Activated T-cell treated with anti-CD3 and anti-CD28 coated beads, Interleukin-2, amount 50 U/mL, for 4 hours (primary cell): ENCODE results near the gene MGME1. TPM values are rescaled to one million over a fixed set of nuclear protein-coding genes. Genes with fewer than 3 reads are reported as not detected.

Experiments
- ATAC-seq, 2 donors: fragments of 200-7000 bp; cut with Tn5 transposase; one replicate each; pipeline ENCODE4 v1.10.0; 2021
- DNase-seq: peaks from one replicate; pipeline ENCODE4 v3.0.0-alpha.2; 2020
- H3K27me3 Mint-ChIP-seq: one replicate; pipeline ENCODE4 v1.8.0; 2021; ENCODE audit warnings: low read depth, mixed read lengths
- H3K36me3 Mint-ChIP-seq: one replicate; pipeline ENCODE4 v1.8.0; 2022; ENCODE audit warnings: mixed read lengths; ENCODE audit not compliant: insufficient read depth
- H3K4me1 Mint-ChIP-seq: one replicate; pipeline ENCODE4 v1.8.0; 2021; ENCODE audit warnings: low read depth, mixed read lengths
- H3K4me3 Mint-ChIP-seq: one replicate; pipeline ENCODE4 v1.8.0; 2021; ENCODE audit warnings: mild to moderate bottlenecking, moderate library complexity, mixed read lengths
- H3K9me3 Mint-ChIP-seq: one replicate; pipeline ENCODE4 v1.8.0; 2021; ENCODE audit warnings: mixed read lengths
- total RNA-seq, 3 donors: library from RNA; stranded (reverse); gene quantifications; one replicate each; pipeline ENCODE4 v1.2.1, GENCODE V29; 2021

Gene MGME1
- total RNA-seq, 3 donors from 2014 or later = 14.4 to 16.6 (median 16.2) TPM

DNA sequence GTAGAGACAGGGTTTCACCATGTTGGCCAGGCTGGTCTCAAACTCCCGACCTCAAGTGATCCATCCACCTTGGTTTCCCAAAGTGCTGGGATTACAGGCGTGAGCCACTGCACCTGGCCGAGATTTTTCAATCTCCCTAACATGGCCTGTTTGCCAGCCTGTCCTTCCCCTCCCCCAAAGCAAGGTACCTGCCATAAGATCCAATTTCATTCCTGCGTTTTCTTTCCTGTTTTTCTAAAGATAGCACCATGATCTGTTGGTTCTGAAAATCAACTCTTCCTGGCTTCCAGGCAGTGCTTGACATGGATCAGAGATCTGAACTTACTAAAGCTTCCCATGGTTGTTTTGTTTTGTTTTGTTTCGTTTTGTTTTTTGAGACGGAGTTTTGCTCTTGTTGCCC, 7.5 kb downstream of the MGME1 start:
- Mint-ChIP-seq H3K4me3 (no peak overlapping the region), H3K4me1 (peaks cover 30% of the 10 kb centered on the region), H3K27me3 (no peaks in the 10 kb centered on the region), H3K36me3 (peaks cover 13% of the 10 kb centered on the region), H3K9me3 (no peaks in the 10 kb centered on the region)
- ATAC-seq (no peak), DNase-seq (no peak)

- ATAC-seq (no peak), DNase-seq (no peak)
- Mint-ChIP-seq H3K27me3 (no peaks in the 10 kb centered on the region), H3K4me3 (no peak overlapping the region), H3K9me3 (no peaks in the 10 kb centered on the region), H3K4me1 (peaks cover 13% of the 10 kb centered on the region), H3K36me3 (peaks cover 15% of the 10 kb centered on the region)
Measured at GRCh38 chr20:17985388-17986018, 16.7 kb downstream of the MGME1 start.

GRCh38 chr20:17987988-17988387, 19.2 kb downstream of the MGME1 start:
- Mint-ChIP-seq H3K4me3 (no peak overlapping the region), H3K9me3 (no peaks in the 10 kb centered on the region), H3K36me3 (peaks cover 14% of the 10 kb centered on the region), H3K4me1 (peaks cover 24% of the 10 kb centered on the region), H3K27me3 (no peaks in the 10 kb centered on the region)
- ATAC-seq (no peak), DNase-seq (no peak)

DNA sequence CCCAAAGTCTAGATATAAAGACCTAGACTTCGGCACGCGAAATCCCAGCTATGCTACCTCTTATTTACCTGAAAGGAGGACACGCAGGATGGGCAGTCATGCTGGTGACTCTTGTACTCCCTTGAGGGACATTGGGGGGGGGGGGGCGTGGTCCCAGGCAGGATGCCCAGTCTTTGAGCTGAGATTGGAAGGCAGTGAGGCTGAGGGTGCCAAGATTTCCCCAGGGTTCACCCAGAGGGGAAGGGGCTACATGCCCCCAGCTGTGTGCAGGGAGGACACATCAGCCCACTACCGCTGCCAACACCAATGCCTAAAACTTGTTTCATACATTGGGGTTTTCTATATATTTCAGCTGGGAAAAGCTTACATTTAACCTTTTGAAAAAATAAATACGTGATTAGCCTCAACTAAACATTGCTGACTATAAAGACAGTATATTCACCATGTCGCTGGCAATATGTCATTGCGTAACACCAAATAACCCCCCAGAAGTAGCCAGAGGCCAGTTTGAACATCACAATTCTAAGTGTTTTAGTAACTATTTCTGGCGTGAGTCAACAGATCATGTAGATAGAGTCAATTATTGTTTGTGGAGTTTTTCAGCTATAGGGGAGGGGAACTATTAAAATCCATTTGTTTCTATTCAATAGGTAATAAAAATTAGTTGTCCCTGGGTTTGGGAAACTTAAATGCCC, 21.6 kb downstream of the MGME1 start:
- no peak for ATAC-seq
- Mint-ChIP-seq H3K36me3 (peaks cover 14% of the 10 kb centered on the region), H3K27me3 (no peaks in the 10 kb centered on the region), H3K4me3 (no peak overlapping the region), H3K9me3 (no peaks in the 10 kb centered on the region), H3K4me1 (peaks cover 28% of the 10 kb centered on the region)
- DNase-seq = no peak

DNA sequence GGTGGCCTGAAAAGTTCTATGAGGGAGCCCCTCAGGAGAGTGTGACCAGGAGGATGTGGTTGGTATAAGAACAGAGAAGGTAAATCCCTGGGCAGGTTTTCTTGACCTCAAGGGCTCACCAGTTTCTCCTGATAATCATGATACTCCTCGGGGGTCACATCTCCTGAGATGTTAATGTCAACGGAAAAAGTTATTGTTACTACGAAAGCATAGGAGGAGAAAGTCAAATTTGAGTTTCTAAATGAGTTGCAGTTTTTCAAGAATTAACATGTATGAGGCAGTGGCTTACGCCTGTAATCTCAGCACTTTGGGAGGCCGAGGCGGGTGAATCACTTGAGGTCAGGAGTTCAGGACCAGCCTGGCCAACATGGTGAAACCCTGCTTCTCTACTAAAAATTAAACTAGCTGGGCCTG, 23.4 kb downstream of the MGME1 start:
- Mint-ChIP-seq H3K36me3 (peaks cover 14% of the 10 kb centered on the region), H3K9me3 (no peaks in the 10 kb centered on the region), H3K4me3 (peak overlapping the region; percentile 33), H3K4me1 (peaks cover 35% of the 10 kb centered on the region), H3K27me3 (no peaks in the 10 kb centered on the region)
- ATAC-seq (peak; percentile 72 to 80), DNase-seq (no peak)

DNA sequence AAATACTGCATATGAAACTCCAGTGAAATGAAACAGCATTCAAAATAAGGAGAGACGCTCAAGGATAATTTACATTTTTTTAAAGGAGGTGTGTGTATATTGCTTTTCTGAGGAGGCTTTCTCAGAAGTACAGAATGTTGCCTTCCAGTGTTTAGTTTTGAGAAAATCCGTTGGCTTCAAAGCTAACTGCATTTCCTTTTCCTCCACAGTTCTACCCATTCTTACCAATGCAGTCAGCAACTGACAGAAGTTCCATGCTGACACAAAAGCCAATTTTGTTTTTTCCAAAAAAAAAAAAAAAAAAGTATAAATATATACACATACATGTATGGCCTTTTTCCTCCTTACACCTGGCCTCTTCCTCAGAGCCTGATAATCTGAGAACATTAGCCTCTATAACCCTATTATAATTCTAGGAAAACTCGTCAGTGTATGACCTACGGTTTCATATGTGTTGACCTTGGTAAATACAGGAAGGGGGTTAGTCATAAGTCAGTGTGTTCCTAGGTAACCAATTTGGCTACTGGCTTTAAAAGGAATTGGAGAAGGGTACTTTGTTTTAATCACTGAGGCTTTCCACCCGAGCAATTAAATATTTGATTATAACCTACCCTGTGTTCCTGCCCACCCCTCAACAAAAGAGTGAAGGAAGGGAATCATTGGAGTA, 24.2 kb downstream of the MGME1 start:
- ATAC-seq = no peak

GRCh38 chr20:17993546-17993945, 24.7 kb downstream of the MGME1 start:
- Mint-ChIP-seq H3K4me1 (peaks cover 24% of the 10 kb centered on the region), H3K9me3 (no peaks in the 10 kb centered on the region), H3K36me3 (peaks cover 7% of the 10 kb centered on the region), H3K4me3 (no peak overlapping the region), H3K27me3 (no peaks in the 10 kb centered on the region)
- DNase-seq (no peak), ATAC-seq (no peak)

More for the DNA sequence above, 24.2 kb downstream of the MGME1 start:
- Mint-ChIP-seq H3K9me3 (no peaks in the 10 kb centered on the region), H3K36me3 (peaks cover 9% of the 10 kb centered on the region), H3K27me3 (no peaks in the 10 kb centered on the region), H3K4me1 (peaks cover 29% of the 10 kb centered on the region), H3K4me3 (no peak overlapping the region)
- no peak for DNase-seq

DNA sequence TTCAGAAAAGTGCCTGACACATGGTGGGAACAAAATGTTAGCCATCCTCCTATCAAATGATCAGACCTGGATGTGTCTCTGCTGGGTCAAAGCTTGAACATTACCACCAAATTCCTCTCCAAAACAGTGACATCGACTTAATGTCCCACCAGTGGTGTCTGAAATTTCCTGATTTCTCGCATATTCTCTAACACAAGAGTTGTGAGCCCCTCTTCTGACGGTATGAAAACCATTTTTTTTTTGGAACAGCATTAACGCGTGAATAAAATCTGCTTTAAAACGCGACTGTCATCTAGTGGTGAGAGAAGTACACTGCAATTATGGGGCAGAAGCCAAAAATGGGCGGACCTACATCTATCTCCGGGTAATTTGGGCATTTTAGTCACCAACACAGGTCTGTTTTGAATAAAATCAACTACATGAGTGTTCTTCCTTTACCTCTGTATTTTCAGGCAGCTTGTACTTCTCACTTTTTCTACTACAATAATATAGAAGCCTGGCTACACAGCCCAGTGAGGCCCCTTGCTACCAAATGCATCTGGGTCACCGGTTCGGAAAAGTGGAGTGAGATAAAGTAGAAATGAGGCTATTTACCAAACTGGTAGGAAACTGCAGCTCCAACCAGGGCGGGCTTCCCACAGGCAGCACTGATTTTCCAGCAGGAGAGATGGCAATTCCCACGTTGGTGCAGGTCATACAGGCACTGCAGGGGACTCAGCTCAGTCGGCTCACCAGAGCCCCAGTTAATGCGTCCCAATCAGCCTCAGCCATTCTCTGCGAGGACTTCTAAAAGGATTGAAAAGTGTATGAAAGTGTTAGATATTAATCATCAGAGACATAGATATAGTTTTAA, 27.4 kb downstream of the MGME1 start:
- Mint-ChIP-seq H3K36me3 (no peaks in the 10 kb centered on the region), H3K4me1 (peaks cover 24% of the 10 kb centered on the region), H3K27me3 (no peaks in the 10 kb centered on the region), H3K4me3 (no peak overlapping the region), H3K9me3 (no peaks in the 10 kb centered on the region)
- DNase-seq (peak; percentile 10), ATAC-seq (peak; percentile 57 to 74)

GRCh38 chr20:17998446-17998845, 29.6 kb downstream of the MGME1 start:
- Mint-ChIP-seq H3K9me3 (no peaks in the 10 kb centered on the region), H3K27me3 (no peaks in the 10 kb centered on the region), H3K36me3 (no peaks in the 10 kb centered on the region), H3K4me1 (peaks cover 9% of the 10 kb centered on the region), H3K4me3 (no peak overlapping the region)
- DNase-seq (no peak), ATAC-seq (no peak)

GRCh38 chr20:17999566-17999965, 30.7 kb downstream of the MGME1 start:
- Mint-ChIP-seq H3K9me3 (no peaks in the 10 kb centered on the region), H3K4me1 (peaks cover 7% of the 10 kb centered on the region), H3K27me3 (no peaks in the 10 kb centered on the region), H3K4me3 (no peak overlapping the region), H3K36me3 (no peaks in the 10 kb centered on the region)
- DNase-seq (no peak), ATAC-seq (no peak)

- Mint-ChIP-seq H3K4me3 (no peak overlapping the region), H3K27me3 (no peaks in the 10 kb centered on the region), H3K4me1 (peaks cover 1% of the 10 kb centered on the region), H3K36me3 (no peaks in the 10 kb centered on the region), H3K9me3 (no peaks in the 10 kb centered on the region)
- no peak for DNase-seq
- ATAC-seq = no peak
Measured at GRCh38 chr20:18001131-18001921, 32.5 kb downstream of the MGME1 start.

DNA sequence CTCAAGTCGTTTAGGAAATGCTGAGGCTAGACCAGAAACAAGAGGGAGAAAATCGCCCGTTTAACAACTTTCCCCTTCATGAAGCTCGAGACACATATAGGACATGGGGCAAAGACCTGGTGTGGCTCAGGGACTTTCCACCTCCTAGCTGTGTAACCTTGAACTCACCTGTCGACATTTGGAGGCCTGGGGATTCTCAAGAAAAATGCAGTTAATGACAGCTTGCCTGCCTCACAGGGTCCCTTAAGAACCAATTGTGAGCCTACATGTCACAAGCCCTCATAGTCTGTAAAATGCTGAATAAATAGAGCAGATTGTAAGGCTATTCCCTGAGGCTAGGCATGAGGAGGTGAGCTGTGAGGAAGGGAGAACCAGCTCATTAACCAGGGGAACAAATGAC, 35.1 kb downstream of the MGME1 start:
- Mint-ChIP-seq H3K36me3 (no peaks in the 10 kb centered on the region), H3K27me3 (no peaks in the 10 kb centered on the region), H3K9me3 (no peaks in the 10 kb centered on the region), H3K4me1 (no peaks in the 10 kb centered on the region), H3K4me3 (no peak overlapping the region)
- DNase-seq (no peak), ATAC-seq (no peak)

DNA sequence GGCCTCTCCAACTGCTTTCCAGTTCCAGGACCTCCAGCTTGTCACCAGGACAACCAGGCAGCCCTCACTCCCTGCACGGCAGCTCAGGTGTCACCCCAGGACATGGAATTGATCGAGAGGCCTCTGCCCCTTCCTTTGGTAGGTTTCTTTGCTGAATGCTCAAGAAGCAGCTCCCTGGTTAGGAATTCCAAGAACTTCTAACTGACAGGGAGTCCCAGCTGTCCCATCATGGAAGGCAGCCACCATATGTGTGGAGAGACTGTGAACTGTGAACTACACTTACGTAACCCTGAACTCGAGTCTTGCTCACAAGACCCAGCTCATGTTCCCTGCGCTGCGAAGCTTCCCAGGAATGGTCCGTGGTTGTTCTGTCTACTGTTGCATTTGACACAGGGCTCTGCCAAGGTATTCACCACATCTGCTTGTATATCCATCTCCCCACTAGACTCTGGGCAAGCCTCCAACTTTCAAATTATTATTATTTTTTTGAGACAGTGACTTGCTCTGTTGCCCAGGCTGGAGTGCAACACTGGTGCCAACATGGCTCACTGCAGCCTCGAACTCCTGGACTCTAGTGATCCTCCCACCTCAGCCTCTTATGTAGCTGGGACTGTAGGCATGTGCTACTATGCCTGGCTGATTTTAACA, 35.7 kb downstream of the MGME1 start:
- ATAC-seq = no peak
- Mint-ChIP-seq H3K36me3 (no peaks in the 10 kb centered on the region), H3K9me3 (no peaks in the 10 kb centered on the region), H3K4me1 (no peaks in the 10 kb centered on the region), H3K27me3 (no peaks in the 10 kb centered on the region), H3K4me3 (no peak overlapping the region)
- no peak for DNase-seq
